HEK293T (cell line): Measurements from ENCODE around the gene TAP1.
A peak's percentile ranks its signal among the peaks of the same experiment; 100 is the strongest.

Source experiments
- CTCF ChIA-PET: fragments of 350-600 bp; formaldehyde crosslinking; extraction: SDS; loops from one replicate; lab custom pipeline; 2021; ENCODE audit warnings: antibody characterized with exemption, inconsistent platforms; lab: Yijun Ruan, JAX
- POLR2A ChIA-PET: fragments of 350-600 bp; formaldehyde crosslinking; extraction: SDS; loops from one replicate; lab custom pipeline; 2020; ENCODE audit warnings: antibody characterized with exemption, inconsistent platforms; lab: Yijun Ruan, JAX
- DNase-seq: peaks from one replicate; pipeline ENCODE4 v3.0.0; 2012; ENCODE audit warnings: mixed read lengths; ENCODE audit errors: extremely low spot score
- ARNT ChIP-seq: fragments of 450-650 bp; IDR thresholded peaks from 2 replicates; pipeline ENCODE4 v1.6.1; 2017; ENCODE audit warnings: mild to moderate bottlenecking
- BHLHE40 ChIP-seq: fragments of 450-650 bp; IDR thresholded peaks from 2 replicates; pipeline ENCODE4 v1.6.1; 2016; ENCODE audit warnings: mild to moderate bottlenecking, moderate library complexity, borderline replicate concordance
- CTBP1 ChIP-seq: fragments of 450-650 bp; IDR thresholded peaks from 2 replicates; pipeline ENCODE4 v1.6.1; 2016; ENCODE audit warnings: borderline replicate concordance
- FOXA1 ChIP-seq: fragments of 450-650 bp; IDR thresholded peaks from 2 replicates; pipeline ENCODE4 v1.6.1; 2016; ENCODE audit warnings: mild to moderate bottlenecking
- FOXK2 ChIP-seq: fragments of 450-650 bp; IDR thresholded peaks from 2 replicates; pipeline ENCODE4 v1.6.1; 2016; ENCODE audit warnings: mild to moderate bottlenecking
- FOXM1 ChIP-seq: fragments of 450-650 bp; IDR thresholded peaks from 2 replicates; pipeline ENCODE4 v1.6.1; 2017; ENCODE audit warnings: mild to moderate bottlenecking, borderline replicate concordance
- HDGF ChIP-seq: fragments of 450-650 bp; IDR thresholded peaks from 2 replicates; pipeline ENCODE4 v1.6.1; 2017; ENCODE audit warnings: antibody characterized with exemption, borderline replicate concordance
- L3MBTL2 ChIP-seq: fragments of 450-650 bp; conservative IDR thresholded peaks from 2 replicates; pipeline ENCODE4 v1.6.1; 2016; ENCODE audit warnings: mild to moderate bottlenecking
- LEF1 ChIP-seq: fragments of 450-650 bp; IDR thresholded peaks from 2 replicates; pipeline ENCODE4 v1.6.1; 2017; ENCODE audit warnings: mild to moderate bottlenecking, borderline replicate concordance
- NFRKB ChIP-seq: fragments of 450-650 bp; IDR thresholded peaks from 2 replicates; pipeline ENCODE4 v1.6.1; 2016; ENCODE audit warnings: mild to moderate bottlenecking, moderate library complexity
- PKNOX1 ChIP-seq: fragments of 450-650 bp; IDR thresholded peaks from 2 replicates; pipeline ENCODE4 v1.6.1; 2016
- SP1 ChIP-seq: fragments of 450-650 bp; IDR thresholded peaks from 2 replicates; pipeline ENCODE4 v1.6.1; 2017
- TARDBP ChIP-seq: fragments of 450-650 bp; IDR thresholded peaks from 2 replicates; pipeline ENCODE4 v1.6.1; 2016
- ZNF384 ChIP-seq: fragments of 450-650 bp; IDR thresholded peaks from 2 replicates; pipeline ENCODE4 v1.6.1; 2016

Gene TAP1

GRCh38 chr6:32842690-32843089 lies 10.8 kb downstream of the TAP1 start:
- CTCF ChIA-PET = no interaction called here
- no peak for DNase-seq
- TF ChIP-seq FOXA1 = no peak
- TF ChIP-seq LEF1 = no peak
- TF ChIP-seq CTBP1 = no peak
- TF ChIP-seq FOXM1 = no peak
- no peak for TF ChIP-seq SP1
- TF ChIP-seq BHLHE40 = no peak
- POLR2A ChIA-PET = no interaction called here

GRCh38 chr6:32842021-32842650 lies 11.4 kb downstream of the TAP1 start:
- ChIA-PET CTCF (interaction anchor here (1.3 kb wide), 1 partner anchor 26 kb away, joined by 5 read pairs; no protein-coding TSS in a partner anchor), POLR2A (interaction anchor here (0.7 kb wide), 1 partner anchor 12 kb away, joined by 4 read pairs; the partner anchor contains the start of genes PSMB9 and TAP1)
- no peak for DNase-seq
- no peak for TF ChIP-seq PKNOX1
- no peak for TF ChIP-seq TARDBP
- TF ChIP-seq ZNF384 = no peak
- TF ChIP-seq L3MBTL2 = no peak
- no peak for TF ChIP-seq SP1
- TF ChIP-seq FOXA1 = no peak
- TF ChIP-seq ARNT = no peak
- no peak for TF ChIP-seq HDGF
- no peak for TF ChIP-seq FOXK2
- TF ChIP-seq LEF1 = no peak

- TF ChIP-seq LEF1 = no peak
- no peak for TF ChIP-seq HDGF
- no peak for TF ChIP-seq CTBP1
- ChIA-PET POLR2A (interaction anchor here (0.9 kb wide), 1 partner anchor 131 kb away, joined by 3 read pairs; no protein-coding TSS in a partner anchor), CTCF (interaction anchor here (1.3 kb wide), 1 partner anchor 27 kb away, joined by 5 read pairs; no protein-coding TSS in a partner anchor)
Measured at GRCh38 chr6:32840604-32841246, 12.8 kb downstream of the TAP1 start.

GRCh38 chr6:32839356-32839755 lies 14.1 kb downstream of the TAP1 start:
- ChIA-PET CTCF (interaction anchor here (0.6 to 3.2 kb wide), 14 partner anchors 12 to 145 kb away, joined by 3 to 74 read pairs (median 8); partner anchors contain the start of genes PSMB9 and TAP1), POLR2A (interaction anchor here (1.3 to 3.1 kb wide), 4 partner anchors 12 to 133 kb away, joined by 3 to 54 read pairs (median 18); partner anchors contain the start of genes PSMB9 and TAP1)
- TF ChIP-seq LEF1 (no peak), NFRKB (no peak), FOXM1 (no peak), SP1 (no peak), FOXK2 (no peak), ARNT (no peak)
- no peak for DNase-seq

More at GRCh38 chr6:32840604-32841246, 12.8 kb downstream of the TAP1 start:
- DNase-seq = no peak

GRCh38 chr6:32838114-32838958 lies 15.2 kb downstream of the TAP1 start, which contains the start of gene TAP2:
Gene TAP2, minus strand, starts transcription at chr6:32838739. Its CDS starts 506 bp downstream, at chr6:32838233.
- POLR2A ChIA-PET = interaction anchor here (0.6 to 3.1 kb wide), 22 partner anchors 9 to 234 kb away, joined by 3 to 54 read pairs (median 4); partner anchors contain the start of genes PSMB9 and TAP1
- TF ChIP-seq L3MBTL2 = peak; percentile 45; the same call in 1 of the 2 replicates
- TF ChIP-seq FOXA1 = no peak
- CTCF ChIA-PET = interaction anchor here (0.6 to 3.2 kb wide), 29 partner anchors 11 to 425 kb away, joined by 3 to 74 read pairs (median 5); partner anchors contain the start of genes PSMB9 and TAP1
- DNase-seq = peak; percentile 93

GRCh38 chr6:32837651-32838113 lies 15.8 kb downstream of the TAP1 start:
- TF ChIP-seq PKNOX1 (no peak), L3MBTL2 (no peak), TARDBP (no peak)
- CTCF ChIA-PET = interaction anchor here (0.6 to 3.2 kb wide), 17 partner anchors 11 to 424 kb away, joined by 3 to 74 read pairs (median 7); partner anchors contain the start of genes PSMB9 and TAP1
- no peak for DNase-seq
- POLR2A ChIA-PET = interaction anchor here (0.6 to 3.1 kb wide), 18 partner anchors 8 to 147 kb away, joined by 3 to 54 read pairs (median 6); partner anchors contain the start of genes PSMB9 and TAP1
